Heart right ventricle (tissue), 16 donors: ENCODE results near the gene PTPRN2. TPM values are rescaled to one million over a fixed set of nuclear protein-coding genes. Genes with fewer than 3 reads are reported as not detected.

ENCODE experiments used
- ATAC-seq, 8 donors: fragments of 200-7000 bp; cut with Tn5 transposase; one replicate each; pipeline ENCODE4 v1.9.1; 2020; ENCODE audit warnings: mild to moderate bottlenecking in 8 of 8, moderate library complexity in 8 of 8, moderate number of reproducible peaks in 1 of 8
- DNase-seq, 2 donors: peaks; one replicate each; pipeline ENCODE4 v3.0.0-alpha.2; 2020
- H3K27ac ChIP-seq, 10 donors: fragments of 200-600 bp; sonication (generic) in 2 of 10; one replicate each; pipeline versions ENCODE4 v1.5.0 to v1.8.0; 2020 to 2022; ENCODE audit warnings: mild to moderate bottlenecking in 3 of 10
- H3K27me3 ChIP-seq, 7 donors: fragments of 200-600 bp; one replicate each; pipeline ENCODE4 v1.8.0; 2021 to 2022; ENCODE audit warnings: mild to moderate bottlenecking in 2 of 7
- H3K36me3 ChIP-seq, 9 donors: fragments of 200-600 bp; sonication (generic) in 1 of 9; one replicate each; pipeline versions ENCODE4 v1.5.0 to v1.8.0; 2020 to 2022; ENCODE audit warnings: mild to moderate bottlenecking in 2 of 9
- H3K4me1 ChIP-seq, 9 donors: fragments of 200-600 bp; sonication (generic) in 1 of 9; one replicate each; pipeline versions ENCODE4 v1.5.0 to v1.8.0; 2020 to 2022; ENCODE audit warnings: mild to moderate bottlenecking in 4 of 9
- H3K4me3 ChIP-seq, 10 donors: fragments of 200-600 bp; sonication (generic) in 2 of 10; one replicate each; pipeline versions ENCODE4 v1.5.0 to v1.8.0; 2020 to 2022; ENCODE audit warnings: mild to moderate bottlenecking in 7 of 10, moderate library complexity in 2 of 10
- H3K9me3 ChIP-seq, 11 donors: fragments of 200-600 bp in 10 of 11; sonication (generic) in 2 of 11; one replicate each; pipeline versions ENCODE4 v1.5.0 to v1.8.0; 2013 to 2022; ENCODE audit warnings: mild to moderate bottlenecking in 2 of 11, control low read depth in 1 of 11, moderate library complexity in 1 of 11
- WGBS, 2 donors: extraction: QIAGEN DNeasy Blood & Tissue Kit; methylation state at CpG; one replicate each; pipeline ENCODE4 v1.1.7; 2013; ENCODE audit warnings: inconsistent platforms in 1 of 2; 5-methylcytosine and 5-hydroxymethylcytosine counted together
- intact Hi-C, 10 donors: fragments of 100-400 bp; cut with DNase I; formaldehyde crosslinking; loops; one replicate each; pipeline versions ENCODE4 v1.11.1 to v1.14.2; 2022
- polyA plus RNA-seq, 2 donors: library from polyadenylated mRNA; stranded (reverse); fragments of 200-250 nt; gene quantifications; one replicate each; pipeline ENCODE4 v1.2.3, GENCODE V29; 2013
- total RNA-seq, 10 donors: library from RNA; stranded (reverse); fragmentation: NEBNext Ultra II Directional in 3 of 10; extraction: Animal tissue kit (Norgen Biotek cat#: 25700) in 3 of 10; gene quantifications; one replicate each; pipeline versions ENCODE4 v1.2.1 to v1.2.4, GENCODE V29; 2021 to 2023
- TF ChIP-seq, protein P1 (sequence below), 9 donors: fragments of 200-600 bp; sonication (generic) in 2 of 9; IDR thresholded peaks; one replicate each; pipeline versions ENCODE4 v1.5.0 to v1.8.0; 2021 to 2022; ENCODE audit warnings: antibody characterized with exemption in 9 of 9, mild to moderate bottlenecking in 5 of 9, moderate library complexity in 1 of 9
- donor health status: Arrhythmogenic right ventricular cardiomyopathy.
- donor health status: ischemic (EF 13 %, LVEDD 7.1; RV severe dilation, severe dysfunction).
- donor health status: healthy with polysubstance abuse.
- donor health status: DM: no; HTN: yes; CAD: no.
- donor health status: DM: no; HTN: no; CAD: no.
- donor health status: ischemic (EF 25% LVEDD 6.9; RV normal size, moderate dysfunction).
- donor health status: ischemic (EF 25% LVEDD 5.7; RV mildly dilated, moderate dysfunction).
- donor health status: healthy.
- donor health status: DM: yes; HTN: yes; CAD: no.
- donor health status: Ischemic cardiomyopathy.
- donor health status: ischemic (EF 35%, LVEDD 5.7; RV mildly dilated, moderate dysfunction).
- donor health status: nonischemic (EF 11% LVEDD 7.7; RV severe dilation, severe dysfunction).
- donor health status: DM: yes; HTN: yes; CAD: no.
- donor health status: PGD.
- donor health status: ischemic (EF 29% LVEDD 5.4; RV normal size, mild dysfunction).
- donor health status: nonischemic (EF 23%, LVEDD 6.1; RV moderate dilation, normal function).

PTPRN2 gene
- total and polyA plus RNA-seq, 12 donors: 0.82 to 1.8 (median 1.3) TPM

- TF ChIP-seq, protein P1, sequence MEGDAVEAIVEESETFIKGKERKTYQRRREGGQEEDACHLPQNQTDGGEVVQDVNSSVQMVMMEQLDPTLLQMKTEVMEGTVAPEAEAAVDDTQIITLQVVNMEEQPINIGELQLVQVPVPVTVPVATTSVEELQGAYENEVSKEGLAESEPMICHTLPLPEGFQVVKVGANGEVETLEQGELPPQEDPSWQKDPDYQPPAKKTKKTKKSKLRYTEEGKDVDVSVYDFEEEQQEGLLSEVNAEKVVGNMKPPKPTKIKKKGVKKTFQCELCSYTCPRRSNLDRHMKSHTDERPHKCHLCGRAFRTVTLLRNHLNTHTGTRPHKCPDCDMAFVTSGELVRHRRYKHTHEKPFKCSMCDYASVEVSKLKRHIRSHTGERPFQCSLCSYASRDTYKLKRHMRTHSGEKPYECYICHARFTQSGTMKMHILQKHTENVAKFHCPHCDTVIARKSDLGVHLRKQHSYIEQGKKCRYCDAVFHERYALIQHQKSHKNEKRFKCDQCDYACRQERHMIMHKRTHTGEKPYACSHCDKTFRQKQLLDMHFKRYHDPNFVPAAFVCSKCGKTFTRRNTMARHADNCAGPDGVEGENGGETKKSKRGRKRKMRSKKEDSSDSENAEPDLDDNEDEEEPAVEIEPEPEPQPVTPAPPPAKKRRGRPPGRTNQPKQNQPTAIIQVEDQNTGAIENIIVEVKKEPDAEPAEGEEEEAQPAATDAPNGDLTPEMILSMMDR (IDR thresholded peaks at IDR 0.05): no peak
- 4% methylated on average over 54 to 64 of the region's 64 CpGs for WGBS, 2 donors
- DNase-seq (no peak), ATAC-seq (peak in 6 of 8 donors; percentile 8 to 45 (median 32))
- H3K27ac ChIP-seq: peak overlapping the region in 1 of 10 donors; percentile 34
- peaks cover 11 to 86% (median 77%) of the 10 kb centered on the region in 7 donors for H3K27me3 ChIP-seq
- H3K36me3 ChIP-seq: no peaks in the 10 kb centered on the region
- H3K4me1 ChIP-seq: peaks cover 4 to 51% (median 33%) of the 10 kb centered on the region in 9 donors
- no peaks in the 10 kb centered on the region for H3K9me3 ChIP-seq
- peak overlapping the region in 9 of 10 donors; percentile 19 to 55 (median 48) for H3K4me3 ChIP-seq
- intact Hi-C loops: no loop called here
These were observed 895.8 kb downstream of the PTPRN2 start for GRCh38 chr7:157691586-157692459.

DNA sequence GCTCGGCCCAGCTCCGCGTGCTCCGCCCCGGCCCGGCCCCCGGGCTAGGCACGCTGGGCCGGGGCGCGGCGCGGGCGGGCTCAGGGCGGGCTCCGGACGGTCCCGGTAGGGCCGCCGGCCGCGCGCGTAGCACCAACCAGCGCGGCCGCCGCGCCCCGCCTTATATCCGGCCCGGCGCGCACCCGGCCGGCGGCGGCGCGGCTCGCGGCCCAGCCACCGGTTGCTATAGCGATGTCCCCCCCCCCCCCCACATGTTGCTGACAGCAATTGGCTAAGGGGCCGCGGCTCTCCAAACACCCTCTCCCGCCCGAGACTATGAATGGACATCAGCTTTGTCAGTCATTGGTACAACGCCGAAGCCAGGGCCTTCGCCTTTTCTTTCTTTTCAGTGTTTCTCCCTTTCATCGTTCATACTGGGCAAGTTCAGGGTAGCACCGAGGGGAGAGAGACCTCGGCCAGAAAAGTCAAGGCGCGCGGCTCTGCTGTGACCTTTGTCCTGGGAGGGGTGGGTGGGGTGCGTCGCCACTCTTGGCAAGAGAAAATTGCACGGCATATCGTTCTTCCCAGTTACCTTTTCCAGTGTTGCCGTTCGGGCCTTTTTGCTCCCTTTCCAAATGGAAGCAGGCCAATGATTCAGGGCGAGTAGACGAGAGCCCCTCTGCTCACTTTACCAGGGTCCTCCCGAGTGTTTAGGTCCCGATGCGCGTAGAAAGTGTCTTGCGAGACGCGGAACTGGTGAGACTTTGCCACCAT lies 896.6 kb downstream of the PTPRN2 start:
- ATAC-seq (peak; percentile 66 to 93 (median 82)), DNase-seq (peak; percentile 55 to 75)
- TF ChIP-seq, protein P1 (IDR thresholded peaks at IDR 0.05): no peak
- intact Hi-C loops: no loop called here
- Histone ChIP-seq H3K4me3 (peak overlapping the region in 9 of 10 donors; percentile 28 to 59 (median 48)), H3K4me1 (peaks cover 4 to 51% (median 33%) of the 10 kb centered on the region in 9 donors), H3K27ac (peak overlapping the region in 1 of 10 donors; percentile 34), H3K27me3 (peaks cover 17 to 95% (median 86%) of the 10 kb centered on the region in 7 donors), H3K9me3 (no peaks in the 10 kb centered on the region), H3K36me3 (no peaks in the 10 kb centered on the region)
- WGBS, 2 donors: 1% methylated on average over 57 to 72 of the region's 72 CpGs

DNA sequence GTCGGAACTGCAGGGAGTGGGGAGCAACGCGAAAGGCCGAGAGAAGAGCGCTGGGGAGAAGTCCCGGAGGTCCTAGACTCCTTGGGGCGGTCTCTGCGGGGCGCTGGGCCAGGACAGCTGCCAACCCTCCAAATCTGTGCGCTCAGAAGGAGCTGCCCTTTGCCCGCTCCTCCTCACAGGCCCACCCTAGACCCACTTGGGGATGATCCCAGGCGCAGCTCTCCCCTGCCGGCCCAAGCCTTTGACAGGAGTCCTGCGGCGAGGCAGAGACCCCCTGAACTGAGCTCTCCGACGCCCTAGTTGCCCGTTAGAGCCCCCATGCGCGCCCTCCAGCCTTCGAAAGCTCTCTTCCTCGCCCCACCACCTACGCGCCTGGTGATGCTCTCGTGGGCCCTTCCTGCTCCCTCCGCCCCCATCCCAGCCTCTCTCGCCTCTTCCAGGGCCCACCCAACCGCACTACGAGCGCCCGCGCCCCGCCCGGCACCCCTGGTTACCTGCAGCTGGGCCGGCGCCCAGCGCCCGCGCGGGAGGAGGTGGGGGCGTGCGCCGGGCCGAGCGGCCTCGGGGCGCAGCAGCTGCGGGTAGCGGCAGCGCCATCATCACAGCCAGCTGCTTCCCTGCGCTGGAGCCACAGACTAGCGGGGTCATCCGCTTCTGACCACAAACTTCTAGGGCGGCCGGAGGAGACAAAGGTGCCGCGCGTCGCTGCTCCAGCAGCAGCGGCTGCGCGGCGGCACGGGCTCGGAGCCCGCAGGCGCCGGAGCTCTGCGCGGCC lies 897.4 kb downstream of the PTPRN2 start:
- Histone ChIP-seq H3K9me3 (no peaks in the 10 kb centered on the region), H3K27me3 (peaks cover 25 to 97% (median 91%) of the 10 kb centered on the region in 7 donors), H3K36me3 (no peaks in the 10 kb centered on the region), H3K4me1 (peaks cover 4 to 51% (median 39%) of the 10 kb centered on the region in 9 donors), H3K4me3 (peak overlapping the region; percentile 15 to 59 (median 46)), H3K27ac (peak overlapping the region in 1 of 10 donors; percentile 48)
- DNase-seq: no peak
- WGBS, 2 donors: 1 to 2% methylated on average over 63 to 70 of the region's 70 CpGs
- TF ChIP-seq, protein P1 (IDR thresholded peaks at IDR 0.05): no peak
- intact Hi-C loops: no loop called here
- ATAC-seq: peak in 2 of 8 donors; percentile 4
